Peyer's patch (tissue), 4 donors: ENCODE results near the gene MYL6B.

Experiments used
- POLR2A ChIP-seq, 2 donors: fragments of 450-650 bp; IDR thresholded peaks; one replicate each; pipeline ENCODE4 v1.5.1; 2017; ENCODE audit warnings: antibody characterized with exemption in 2 of 2, mild to moderate bottlenecking in 2 of 2, moderate library complexity in 2 of 2
- TF ChIP-seq, protein P1 (sequence below), 6 experiments: fragments of 450-650 bp in 4 of 6; fragments of 200-600 bp in 2 of 6; sonication (generic) in 1 of 6; IDR thresholded peaks; one replicate each; pipeline ENCODE4 v1.5.1; 2017 to 2019; ENCODE audit warnings: antibody characterized with exemption in 6 of 6, mild to moderate bottlenecking in 3 of 6, moderate library complexity in 1 of 6

DNA sequence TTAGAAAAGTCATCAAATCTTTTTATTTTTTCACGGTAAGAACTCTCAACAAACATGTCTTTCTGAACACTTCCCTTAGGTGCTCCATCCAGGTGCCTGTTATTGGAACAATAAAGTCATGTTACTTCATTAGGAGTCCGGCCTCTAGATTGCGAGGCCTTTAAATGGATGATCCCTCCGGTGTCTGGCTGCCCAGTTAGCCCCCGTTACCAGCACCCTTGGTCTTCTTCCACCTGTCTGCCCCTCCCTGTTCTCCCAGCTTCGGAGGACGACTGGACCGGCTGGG lies 48.6 kb upstream of the MYL6B start:
- no peak for TF ChIP-seq POLR2A (IDR thresholded peaks at IDR 0.05)
- TF ChIP-seq, protein P1, sequence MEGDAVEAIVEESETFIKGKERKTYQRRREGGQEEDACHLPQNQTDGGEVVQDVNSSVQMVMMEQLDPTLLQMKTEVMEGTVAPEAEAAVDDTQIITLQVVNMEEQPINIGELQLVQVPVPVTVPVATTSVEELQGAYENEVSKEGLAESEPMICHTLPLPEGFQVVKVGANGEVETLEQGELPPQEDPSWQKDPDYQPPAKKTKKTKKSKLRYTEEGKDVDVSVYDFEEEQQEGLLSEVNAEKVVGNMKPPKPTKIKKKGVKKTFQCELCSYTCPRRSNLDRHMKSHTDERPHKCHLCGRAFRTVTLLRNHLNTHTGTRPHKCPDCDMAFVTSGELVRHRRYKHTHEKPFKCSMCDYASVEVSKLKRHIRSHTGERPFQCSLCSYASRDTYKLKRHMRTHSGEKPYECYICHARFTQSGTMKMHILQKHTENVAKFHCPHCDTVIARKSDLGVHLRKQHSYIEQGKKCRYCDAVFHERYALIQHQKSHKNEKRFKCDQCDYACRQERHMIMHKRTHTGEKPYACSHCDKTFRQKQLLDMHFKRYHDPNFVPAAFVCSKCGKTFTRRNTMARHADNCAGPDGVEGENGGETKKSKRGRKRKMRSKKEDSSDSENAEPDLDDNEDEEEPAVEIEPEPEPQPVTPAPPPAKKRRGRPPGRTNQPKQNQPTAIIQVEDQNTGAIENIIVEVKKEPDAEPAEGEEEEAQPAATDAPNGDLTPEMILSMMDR (IDR thresholded peaks at IDR 0.05): no peak
